HG03108 (cell line): Measurements from ENCODE around the gene ZNF844.
"Not testable (repeated sequence)": the region's sequence is repeated elsewhere in the genome, so short reads cannot be mapped to it uniquely, and the experiment has no call there.

Experiments
- ATAC-seq: cut with Tn5 transposase; IDR thresholded peaks from one replicate; pipeline ENCODE4 v1.9.1; 2021; ENCODE audit warnings: moderate library complexity; ENCODE audit not compliant: unreplicated experiment

ZNF844 gene

DNA sequence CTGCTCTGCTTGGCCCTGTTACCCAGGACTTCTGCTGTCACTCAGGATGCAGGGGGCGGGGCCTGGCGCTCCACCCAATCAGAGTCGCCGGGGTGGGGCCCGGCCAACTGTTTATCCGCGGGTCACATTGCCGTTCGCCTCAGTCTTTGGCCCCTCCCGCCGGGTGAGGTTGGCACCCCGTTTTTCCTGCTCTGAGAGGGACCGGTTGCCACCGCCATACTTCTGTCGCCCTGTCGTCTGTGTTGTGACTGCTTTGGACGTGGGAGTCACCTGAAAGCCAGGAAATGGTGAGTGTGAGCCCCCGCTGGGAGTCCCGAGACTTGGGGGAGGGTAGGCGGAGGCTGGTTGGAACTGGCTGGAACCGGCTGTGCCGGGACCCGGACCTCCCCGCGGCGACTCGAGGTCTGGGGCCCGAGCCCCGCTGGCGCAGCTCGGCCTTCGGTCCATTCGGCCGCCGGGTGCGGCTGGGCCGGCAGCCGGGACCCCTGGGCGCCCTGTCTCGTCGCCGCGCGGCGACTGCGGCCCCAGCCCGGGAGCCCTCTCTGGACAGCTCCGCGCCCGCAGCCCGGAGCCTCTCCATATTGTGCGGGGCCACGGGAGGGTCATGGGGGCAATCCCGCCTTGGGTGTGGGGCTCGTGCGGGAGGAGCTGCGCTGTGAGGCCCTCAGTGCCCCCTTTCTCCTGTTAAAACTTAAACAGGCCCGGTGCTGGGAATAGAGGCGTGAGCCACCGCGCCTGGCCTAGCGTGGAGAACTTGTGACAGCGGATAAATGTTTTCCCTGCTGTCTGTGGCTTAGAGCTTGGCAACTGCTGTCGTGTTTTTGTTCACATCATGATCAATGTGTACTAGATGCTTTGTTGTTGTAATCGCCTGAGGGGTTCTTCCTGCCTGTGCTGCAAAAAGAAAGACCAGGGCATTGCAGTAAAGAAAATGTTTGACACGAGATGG is at the start of gene ZNF844:
TSS of gene ZNF844 (plus strand) at position 142 of the 949 bp plus-strand sequence. CDS start at position 285, 143 bp downstream.
- ATAC-seq = peak; percentile 79

DNA sequence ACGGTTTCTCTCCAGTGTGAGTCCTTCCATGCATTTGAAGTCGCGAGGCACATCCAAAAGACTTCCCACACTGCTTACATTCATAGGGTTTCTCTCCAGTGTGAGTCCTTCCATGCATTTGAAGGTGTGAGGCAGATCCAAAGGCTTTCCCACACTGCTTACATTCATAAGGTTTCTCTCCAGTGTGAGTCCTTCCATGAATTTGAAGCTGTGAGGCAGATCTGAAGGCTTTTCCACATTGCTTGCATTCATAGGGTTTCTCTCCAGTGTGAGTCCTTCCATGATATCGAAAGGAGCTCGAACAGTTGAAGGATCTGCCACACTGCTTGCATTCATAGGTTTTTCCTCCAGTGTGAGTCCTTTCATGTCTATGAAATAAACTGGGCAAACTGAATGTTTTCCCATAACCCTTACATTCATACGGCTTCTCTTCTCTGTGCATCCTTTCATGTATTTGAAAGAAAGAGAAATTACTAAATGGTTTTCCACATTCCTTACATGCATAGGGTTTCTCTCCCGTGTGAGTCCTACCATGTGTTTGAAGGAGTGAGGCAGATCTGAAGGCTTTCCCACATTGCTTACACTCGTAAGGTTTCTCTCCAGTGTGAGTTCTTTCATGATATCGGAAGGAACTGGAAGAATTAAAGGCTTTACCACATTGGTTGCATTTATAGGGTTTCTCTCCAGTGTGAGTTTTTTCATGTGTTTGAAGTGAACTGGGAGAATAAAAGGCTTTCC is 49.3 kb upstream of the ZNF844 start:
- ATAC-seq = no peak

DNA sequence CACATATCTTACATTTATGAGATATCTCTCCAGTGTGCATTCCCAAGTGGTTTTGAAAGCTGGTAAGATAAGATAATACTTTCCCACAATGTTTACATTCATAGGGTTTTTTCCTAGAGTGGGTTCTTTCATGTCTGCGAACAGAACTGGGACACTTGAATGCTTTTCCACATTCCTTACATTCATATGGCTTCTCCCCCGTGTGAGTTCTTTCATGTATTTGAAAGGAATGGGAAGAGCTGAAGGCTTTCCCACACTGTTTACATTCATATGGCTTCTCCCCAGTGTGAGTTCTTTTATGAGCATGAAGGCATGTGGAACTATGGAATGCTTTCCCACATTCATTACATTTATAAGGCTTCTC is 48.8 kb upstream of the ZNF844 start:
- ATAC-seq = no peak

DNA sequence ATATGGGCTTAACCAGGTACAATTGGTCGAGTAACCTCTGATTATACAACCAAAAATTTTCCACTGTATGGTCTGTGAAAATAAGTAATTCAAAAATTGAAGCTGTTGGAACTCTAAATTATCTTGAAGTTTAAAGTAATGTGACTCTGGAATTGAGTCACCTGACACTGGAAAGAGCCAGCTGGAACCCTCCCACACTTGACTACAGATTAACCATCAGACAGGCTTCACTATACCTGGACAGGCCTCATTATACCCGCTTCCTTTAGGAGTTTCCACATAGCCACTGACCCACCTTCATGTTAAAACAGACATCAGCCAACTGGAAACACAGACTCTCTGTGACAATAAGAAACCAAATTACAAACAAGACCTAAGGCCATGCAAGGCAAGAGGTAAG is 30.3 kb upstream of the ZNF844 start:
- no peak for ATAC-seq

DNA sequence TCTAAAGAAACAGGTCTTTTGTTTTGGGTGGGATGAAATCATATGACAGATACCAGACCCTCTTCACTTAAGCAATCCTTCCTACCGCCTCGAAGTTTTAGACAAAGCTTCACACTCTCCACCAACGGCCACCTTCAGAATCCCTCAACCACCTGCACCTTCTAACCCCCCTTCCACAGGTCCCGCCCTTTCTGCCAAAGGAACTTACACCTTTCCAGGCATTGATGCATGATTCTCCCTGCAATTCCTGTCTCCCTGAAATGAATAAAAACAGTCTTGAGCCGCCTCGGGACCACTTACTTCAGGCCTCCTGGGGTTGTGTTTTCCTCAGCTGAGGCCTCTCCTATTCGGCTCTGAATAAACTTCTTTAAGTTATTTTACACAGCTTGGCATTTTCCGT is 29.9 kb upstream of the ZNF844 start:
- no peak for ATAC-seq

DNA sequence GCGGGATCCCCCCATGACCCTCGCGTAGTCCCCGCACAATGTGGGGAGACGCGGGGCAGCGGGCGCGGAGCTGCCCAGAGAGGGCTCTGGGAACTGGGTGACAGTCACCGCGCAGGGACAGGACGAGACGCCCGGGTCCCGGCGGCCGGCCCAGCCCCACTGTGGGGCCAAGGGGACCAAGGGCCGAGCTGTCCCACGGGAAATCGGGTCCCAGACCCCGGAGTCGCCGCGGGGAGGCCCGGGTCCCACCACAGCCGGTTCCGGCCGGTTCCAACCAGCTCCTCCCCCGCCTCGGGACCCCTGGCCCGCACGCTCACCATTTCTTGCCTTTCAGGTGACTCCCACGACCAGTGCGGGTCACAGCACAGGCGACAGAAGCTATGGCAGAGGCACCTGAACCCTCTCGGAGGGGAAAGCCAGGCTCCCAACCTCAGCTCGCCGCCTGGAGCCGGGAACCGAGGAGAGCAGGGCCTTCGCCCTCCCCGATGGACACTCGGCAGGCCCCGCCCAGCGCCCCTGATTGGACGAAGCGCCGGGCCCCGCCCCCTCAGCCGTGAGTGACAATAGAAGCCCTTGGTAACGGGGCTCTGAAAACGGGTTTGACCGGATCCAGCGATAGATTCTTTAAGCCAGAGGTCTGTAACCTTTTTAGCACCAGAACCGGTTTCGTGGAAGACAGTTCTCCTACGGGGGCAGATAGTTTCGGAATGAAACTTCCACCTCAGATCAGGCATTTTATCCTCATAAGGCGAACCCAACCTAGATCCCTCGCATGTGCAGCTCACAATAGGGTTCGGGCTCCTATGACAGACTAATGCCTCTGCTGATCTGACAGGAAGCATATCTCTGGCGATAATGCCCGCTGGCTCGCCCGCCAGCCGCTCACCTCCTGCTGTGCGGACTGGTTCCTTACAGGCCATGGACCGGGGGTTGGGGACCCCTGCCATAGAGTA is 29.0 kb upstream of the ZNF844 start, which contains the start of gene ZNF433:
TSS of gene ZNF433 (minus strand) at position 460 of the 953 bp plus-strand sequence. CDS start at position 320, 140 bp downstream.
- peak; percentile 91 for ATAC-seq

DNA sequence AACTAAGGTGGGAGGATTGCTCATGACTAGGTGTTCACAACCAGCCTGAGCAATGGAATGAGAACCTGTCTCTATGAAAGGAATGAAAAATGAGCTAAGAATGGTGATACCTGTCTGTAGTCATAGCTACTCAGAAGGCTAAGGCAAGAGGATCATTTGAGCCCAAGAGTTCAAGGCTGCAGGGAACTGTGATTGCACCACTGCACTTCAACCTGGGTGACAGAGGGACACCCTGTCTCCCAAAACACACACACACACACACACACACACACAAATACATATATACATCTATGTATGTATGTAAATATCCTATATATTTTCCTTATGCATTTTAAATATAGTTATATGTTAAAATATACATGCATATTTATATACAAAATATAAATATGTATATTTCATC is 21.6 kb upstream of the ZNF844 start:
- no peak for ATAC-seq

DNA sequence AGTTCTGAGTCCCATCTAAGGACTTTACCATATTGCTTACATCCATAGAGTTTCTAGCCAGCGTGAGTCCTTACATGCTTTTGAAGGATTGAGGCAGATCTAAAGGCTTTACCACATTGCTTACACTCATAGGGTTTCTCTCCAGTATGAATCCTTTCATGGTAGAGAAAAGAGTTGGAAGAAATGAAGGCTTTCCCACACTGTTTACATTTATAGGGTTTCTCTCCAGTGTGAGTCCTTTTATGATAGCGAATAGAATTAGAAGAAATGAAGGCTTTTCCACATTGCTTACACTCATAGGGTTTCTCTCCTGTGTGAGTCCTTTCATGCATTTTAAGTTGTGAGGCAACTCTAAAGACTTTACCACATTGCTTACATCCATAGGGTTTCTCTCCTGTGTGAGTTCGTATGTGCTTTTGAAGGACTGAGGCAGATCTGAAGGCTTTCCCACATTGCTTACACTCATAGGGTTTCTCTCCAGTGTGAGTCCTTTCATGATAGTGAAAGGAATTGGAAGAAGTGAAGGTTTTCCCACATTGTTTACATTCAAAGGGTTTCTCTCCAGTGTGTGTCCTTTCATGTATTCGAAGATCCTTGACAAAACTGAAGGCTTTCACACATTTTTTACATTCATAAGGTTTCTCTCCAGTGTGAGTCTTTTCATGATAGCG is 20.6 kb upstream of the ZNF844 start:
- ATAC-seq = no peak

DNA sequence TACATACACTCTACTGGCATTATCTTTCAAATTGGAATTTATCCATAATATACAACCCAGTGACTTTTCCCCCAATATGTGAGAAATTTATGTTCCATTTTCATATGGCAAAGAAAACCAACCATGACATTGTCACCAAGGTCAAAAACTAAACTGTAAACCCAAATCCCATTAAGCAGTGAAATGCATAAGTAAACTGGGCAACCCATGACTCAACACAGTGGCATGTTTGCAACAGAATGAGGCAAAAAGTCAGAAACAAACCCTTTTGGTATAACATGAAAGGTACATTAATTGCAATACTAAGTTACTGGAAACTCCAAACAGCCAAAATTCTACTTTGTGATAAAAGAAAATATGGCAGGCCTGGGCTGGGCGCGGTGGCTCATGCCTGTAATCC is 16.7 kb upstream of the ZNF844 start:
- ATAC-seq = no peak

DNA sequence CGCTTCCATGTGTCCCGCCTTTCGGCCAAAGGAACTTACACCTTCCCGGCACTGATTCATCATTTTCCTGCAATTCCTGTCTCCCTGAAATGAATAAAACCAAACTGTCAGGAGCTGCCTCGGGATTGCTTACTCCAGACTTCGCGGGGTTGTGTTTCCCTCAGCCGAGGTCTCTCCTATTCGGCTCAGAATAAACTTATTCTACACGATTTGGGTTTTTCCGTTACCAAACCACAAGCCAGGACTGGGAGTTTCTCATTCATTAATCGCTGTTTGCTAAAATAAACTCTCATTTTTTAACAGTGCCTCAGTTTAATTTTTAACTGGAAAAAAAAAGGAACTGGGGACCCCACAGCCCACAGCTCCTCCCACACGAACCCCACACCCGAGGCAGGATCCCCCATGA is 12.4 kb upstream of the ZNF844 start:
- ATAC-seq = peak; percentile 14

DNA sequence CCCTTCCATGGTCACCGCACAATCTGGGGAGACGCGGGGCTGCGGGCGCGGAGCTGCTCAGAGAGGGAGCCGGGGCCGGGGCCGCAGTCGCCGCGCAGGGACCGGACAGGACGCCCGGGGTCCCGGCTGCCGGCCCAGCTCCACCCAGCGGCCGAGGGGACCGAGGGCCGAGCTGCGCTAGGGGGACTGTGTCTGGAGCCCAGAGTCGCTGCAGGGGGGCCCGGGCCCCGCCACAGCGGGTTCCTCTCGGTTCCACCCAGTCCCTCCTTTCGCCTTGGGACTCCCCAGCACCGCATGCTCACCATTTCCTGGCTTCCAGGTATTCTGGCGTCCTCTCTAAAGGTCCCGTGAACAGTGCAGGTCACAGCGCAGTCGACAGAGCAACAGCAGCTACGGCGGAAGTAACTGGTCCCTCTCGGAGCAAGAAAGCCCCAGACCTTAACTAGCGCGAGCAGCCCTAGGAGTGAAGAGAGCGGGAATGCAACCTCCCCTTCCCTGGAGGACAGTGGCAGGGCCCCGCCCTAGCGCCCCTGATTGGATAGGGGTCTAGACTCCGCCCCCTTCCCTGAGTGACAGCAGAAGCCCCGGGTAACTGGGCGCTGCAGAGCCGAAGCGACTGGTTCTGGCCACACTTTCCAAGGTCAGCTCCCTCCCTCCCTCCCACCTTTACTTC is 11.9 kb upstream of the ZNF844 start, which contains the start of gene ZNF878:
TSS of gene ZNF878 (minus strand) at position 465 of the 673 bp plus-strand sequence. CDS start at position 305, 160 bp downstream.
- ATAC-seq = peak; percentile 91

DNA sequence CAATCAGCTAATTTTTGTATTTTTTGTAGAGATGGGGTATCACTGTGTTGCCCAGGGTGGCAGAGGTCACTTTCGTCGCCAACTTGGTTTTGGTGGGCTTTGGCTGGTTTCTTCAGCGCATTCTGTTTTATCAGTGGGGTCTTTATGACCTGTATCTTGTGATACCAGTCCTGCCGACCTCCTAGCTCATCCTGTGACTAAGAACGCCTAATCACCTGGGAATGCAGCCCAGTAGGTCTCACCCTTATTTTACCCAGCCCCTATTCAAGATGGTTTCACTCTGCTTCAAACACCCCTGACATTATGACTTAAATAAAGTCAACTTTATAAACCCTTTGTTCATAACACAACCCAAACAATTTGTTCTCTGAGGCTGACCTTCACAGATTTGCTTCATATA is 8.7 kb upstream of the ZNF844 start:
- ATAC-seq = no peak

DNA sequence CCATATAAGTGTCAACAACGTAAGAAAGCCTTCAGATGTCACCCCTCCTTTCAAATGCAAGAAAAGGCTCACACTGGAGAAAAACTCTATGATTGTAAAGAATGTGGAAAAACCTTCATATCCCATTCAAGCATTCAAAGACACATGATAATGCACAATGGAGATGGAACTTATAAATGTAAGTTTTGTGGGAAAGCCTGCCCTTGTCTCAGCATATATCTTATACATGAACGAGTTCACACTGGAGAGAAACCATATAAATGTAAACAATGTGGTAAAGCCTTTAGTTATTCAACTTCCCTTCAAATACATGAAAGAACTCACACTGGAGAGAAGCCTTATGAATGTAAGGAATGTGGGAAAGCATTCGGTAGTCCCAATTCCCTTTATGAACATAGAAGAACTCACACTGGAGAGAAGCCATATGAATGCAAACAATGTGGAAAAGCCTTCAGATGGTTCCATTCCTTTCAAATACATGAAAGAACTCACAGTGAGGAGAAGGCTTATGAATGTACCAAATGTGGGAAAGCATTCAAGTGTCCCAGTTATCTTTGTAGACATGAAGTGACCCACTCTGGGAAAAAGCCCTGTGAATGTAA is 11.1 kb downstream of the ZNF844 start:
- ATAC-seq = no peak

DNA sequence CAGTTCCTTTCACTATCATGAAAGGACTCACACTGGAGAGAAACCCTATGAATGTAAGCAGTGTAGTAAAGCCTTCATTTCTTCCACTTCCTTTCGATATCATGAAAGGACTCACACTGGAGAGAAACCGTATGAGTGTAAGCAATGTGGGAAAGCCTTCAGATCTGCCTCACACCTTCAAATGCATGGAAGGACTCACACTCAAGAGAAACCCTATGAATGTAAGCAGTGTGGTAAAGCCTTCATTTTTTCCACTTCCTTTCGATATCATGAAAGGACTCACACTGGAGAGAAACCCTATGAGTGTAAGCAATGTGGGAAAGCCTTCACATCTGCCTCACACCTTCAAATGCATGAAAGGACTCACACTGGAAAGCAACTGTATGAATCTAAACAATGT is 11.8 kb downstream of the ZNF844 start:
- not testable (repeated sequence) for ATAC-seq

DNA sequence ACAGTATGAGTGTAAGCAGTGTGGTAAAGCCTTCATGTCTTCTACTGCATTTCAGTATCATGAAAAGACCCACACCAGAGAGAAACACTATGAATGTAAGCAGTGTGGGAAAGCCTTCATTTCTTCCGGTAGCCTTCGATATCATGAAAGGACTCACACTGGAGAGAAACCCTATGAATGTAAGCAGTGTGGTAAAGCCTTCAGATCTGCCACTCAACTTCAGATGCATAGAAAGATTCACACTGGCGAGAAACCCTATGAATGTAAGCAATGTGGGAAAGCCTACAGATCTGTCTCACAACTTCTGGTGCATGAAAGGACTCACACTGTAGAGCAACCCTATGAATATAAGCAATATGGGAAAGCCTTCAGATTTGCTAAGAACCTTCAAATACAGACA is 12.8 kb downstream of the ZNF844 start:
- ATAC-seq = no peak

DNA sequence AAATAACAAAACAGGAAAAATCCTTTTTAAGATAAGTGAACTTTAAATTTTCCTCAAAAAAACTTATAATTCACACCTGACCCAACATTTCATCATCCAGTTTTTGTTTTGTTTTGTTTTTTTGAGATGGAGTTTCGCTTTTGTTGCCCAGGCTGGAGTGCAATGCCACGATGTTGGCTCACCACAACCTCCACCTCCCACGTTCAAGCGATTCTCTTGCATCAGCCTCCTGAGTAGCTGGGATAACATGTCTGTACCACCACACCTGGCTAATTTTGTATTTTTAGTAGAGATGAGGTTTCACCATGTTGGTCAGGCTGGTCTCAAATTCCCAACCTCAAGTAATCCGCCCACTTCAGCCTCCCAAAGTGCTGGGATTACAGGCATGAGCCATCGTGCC is 18.8 kb downstream of the ZNF844 start:
- not testable (repeated sequence) for ATAC-seq

DNA sequence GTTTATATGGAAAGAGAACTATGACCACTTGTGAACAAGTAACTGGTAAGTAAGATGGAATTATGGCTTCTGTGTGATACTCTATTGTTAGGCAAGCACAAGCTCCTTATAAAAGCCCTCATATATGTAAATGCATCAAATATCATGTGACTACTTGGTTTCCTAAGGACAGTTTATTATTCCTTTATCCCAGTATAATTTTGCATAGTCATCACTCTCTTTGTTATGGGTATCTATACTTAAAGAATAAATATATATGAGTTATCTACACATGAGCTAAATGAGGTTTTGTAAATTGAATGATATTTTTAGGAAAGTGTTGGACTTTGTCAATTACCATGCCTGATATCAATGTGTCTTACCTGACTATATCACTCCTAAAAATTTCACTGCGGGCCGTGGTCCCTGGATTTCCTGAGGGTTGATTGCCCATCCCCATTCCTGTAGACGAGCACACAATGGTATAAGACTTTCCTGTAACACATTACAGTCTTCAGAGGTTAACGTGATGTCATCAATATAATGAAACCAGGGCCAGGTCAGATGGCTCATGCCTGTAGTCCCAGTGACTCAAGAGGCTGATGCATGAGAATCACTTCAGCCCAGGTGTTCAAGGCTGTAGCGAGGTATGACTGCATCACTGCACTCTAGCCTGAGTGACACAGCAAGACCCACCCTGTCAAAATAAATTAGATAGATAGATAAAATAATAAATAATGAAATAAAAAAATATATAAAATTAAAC is 20.7 kb downstream of the ZNF844 start:
- ATAC-seq = no peak

DNA sequence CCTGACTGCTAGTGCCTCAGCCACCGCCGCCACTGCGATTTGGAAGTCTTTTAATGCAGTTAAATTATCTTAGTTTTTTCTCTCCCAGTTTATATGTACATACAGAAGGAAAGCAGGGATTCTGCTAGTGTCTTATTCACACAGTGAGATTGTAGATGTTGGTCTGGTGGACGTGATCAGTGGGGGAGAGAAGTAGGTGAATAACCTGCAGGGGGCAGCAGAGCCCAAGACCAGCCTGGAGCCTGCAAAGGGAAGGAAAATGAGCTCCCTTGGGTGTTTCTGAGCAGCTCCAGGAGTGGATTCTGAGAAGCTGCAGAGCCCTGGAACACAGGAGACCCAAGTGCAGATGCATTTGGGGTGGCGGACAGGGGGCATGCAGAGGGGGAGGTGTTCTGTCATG is 26.3 kb downstream of the ZNF844 start:
- no peak for ATAC-seq
